Endothelial cell of umbilical vein (primary cell): ENCODE measurements around the gene XRCC1.

ENCODE experiments used
- CTCF ChIP-seq, 2 donors: IDR thresholded peaks; 1 replicate in 1 of 2; 2 replicates in 1 of 2; pipeline ENCODE4 v1.5.1; 2011; ENCODE audit warnings: low read length in 2 of 2, mild to moderate bottlenecking in 2 of 2, moderate library complexity in 2 of 2, control low read depth in 1 of 2, inconsistent platforms in 1 of 2, low read depth in 1 of 2; ENCODE audit not compliant: insufficient read depth in 1 of 2; ENCODE audit errors: extremely low read depth in 1 of 2
- EZH2 ChIP-seq: IDR thresholded peaks from 2 replicates; pipeline ENCODE4 v1.6.1; 2012; ENCODE audit warnings: borderline replicate concordance, low read depth, mild to moderate bottlenecking, moderate library complexity, low read length, inconsistent platforms; ENCODE audit not compliant: severe bottlenecking
- GATA2 ChIP-seq: IDR thresholded peaks from 2 replicates; pipeline ENCODE4 v1.7.0; 2011; ENCODE audit warnings: low read depth, mild to moderate bottlenecking, moderate library complexity, mixed read lengths, low read length; ENCODE audit not compliant: insufficient read length, insufficient read depth
- JUN ChIP-seq: IDR thresholded peaks from 2 replicates; pipeline ENCODE4 v1.6.1; 2011; ENCODE audit warnings: borderline replicate concordance, low read depth; ENCODE audit not compliant: insufficient read length, insufficient read depth
- MAX ChIP-seq: IDR thresholded peaks from 2 replicates; pipeline ENCODE4 v1.6.1; 2011; ENCODE audit not compliant: insufficient read depth, insufficient read length
- MYC ChIP-seq: IDR thresholded peaks from one replicate; pipeline ENCODE4 v1.6.1; 2011; ENCODE audit warnings: mild to moderate bottlenecking, low read depth, low read length
- POLR2A ChIP-seq: IDR thresholded peaks from 2 replicates; pipeline ENCODE4 v1.6.1; 2012; ENCODE audit warnings: low read depth, mild to moderate bottlenecking, control low read depth, low read length
- POLR2AphosphoS5 ChIP-seq: IDR thresholded peaks from 2 replicates; pipeline ENCODE4 v1.6.1; 2012; ENCODE audit warnings: low read depth, mild to moderate bottlenecking, control low read depth, low read length, moderate library complexity; ENCODE audit not compliant: insufficient read depth

GRCh38 chr19:43534816-43535761, 40.2 kb downstream of the XRCC1 start:
- peak; percentile 70 to 84 for TF ChIP-seq CTCF (IDR thresholded peaks at IDR 0.05; ENCODE audit: extremely low read depth in 1 of 2, insufficient read depth in 1 of 2, low read depth in 1 of 2, low read length in 2 of 2)
- TF ChIP-seq POLR2A: no peak
- no peak for TF ChIP-seq MYC
- TF ChIP-seq POLR2AphosphoS5: no peak
- TF ChIP-seq EZH2: no peak
- TF ChIP-seq MAX: no peak
- TF ChIP-seq JUN: no peak
- no peak for TF ChIP-seq GATA2
